H9 (cell line): ENCODE measurements around the gene B4GALT1. TPM values are rescaled to one million over a fixed set of nuclear protein-coding genes. Genes with fewer than 3 reads are reported as not detected.

ENCODE experiments used
- DNase-seq: peaks from one replicate; pipeline ENCODE4 v3.0.0-alpha.2; 2017
- H2AFZ ChIP-seq: one replicate; pipeline ENCODE4 v1.6.1; 2013; ENCODE audit warnings: mild to moderate bottlenecking, low read length, control low read depth, moderate library complexity
- H2AK5ac ChIP-seq: 2 replicates; pipeline ENCODE4 v1.6.1; 2013; ENCODE audit warnings: low read length, control low read depth, mixed read lengths; ENCODE audit not compliant: insufficient read length
- H2BK120ac ChIP-seq: one replicate; pipeline ENCODE4 v1.6.1; 2013; ENCODE audit warnings: low read depth, mild to moderate bottlenecking, low read length, control low read depth, inconsistent platforms; ENCODE audit not compliant: poor library complexity, severe bottlenecking
- H2BK12ac ChIP-seq: 2 replicates; pipeline ENCODE4 v1.6.1; 2013; ENCODE audit warnings: low read length, control low read depth, mixed read lengths, low read depth; ENCODE audit not compliant: insufficient read length
- H2BK15ac ChIP-seq: 2 replicates; pipeline ENCODE4 v1.6.1; 2013; ENCODE audit warnings: low read depth, low read length, control low read depth
- H2BK20ac ChIP-seq: one replicate; pipeline ENCODE4 v1.6.1; 2013; ENCODE audit warnings: low read depth, mild to moderate bottlenecking, low read length, control low read depth, inconsistent platforms; ENCODE audit not compliant: poor library complexity, severe bottlenecking
- H2BK5ac ChIP-seq: 2 replicates; pipeline ENCODE4 v1.6.1; 2013; ENCODE audit warnings: low read length, control low read depth, mixed read lengths; ENCODE audit not compliant: insufficient read length
- H3K14ac ChIP-seq: 2 replicates; pipeline ENCODE4 v1.6.1; 2013; ENCODE audit warnings: low read length, control low read depth; ENCODE audit not compliant: insufficient read depth
- H3K18ac ChIP-seq: 2 replicates; pipeline ENCODE4 v1.6.1; 2013; ENCODE audit warnings: low read depth, mild to moderate bottlenecking, mixed read lengths, low read length, control low read depth; ENCODE audit not compliant: insufficient read length
- H3K23ac ChIP-seq: 2 replicates; pipeline ENCODE4 v1.6.1; 2013; ENCODE audit warnings: low read length, control low read depth, mixed read lengths, low read depth; ENCODE audit not compliant: insufficient read length
- H3K23me2 ChIP-seq: 2 replicates; pipeline ENCODE4 v1.6.1; 2013; ENCODE audit warnings: low read depth, mild to moderate bottlenecking, mixed read lengths, low read length, control low read depth; ENCODE audit not compliant: insufficient read length, poor library complexity, severe bottlenecking
- H3K27ac ChIP-seq: 2 replicates; pipeline ENCODE4 v1.5.1; 2013; ENCODE audit warnings: low read length, control low read depth, mixed read lengths, low read depth; ENCODE audit not compliant: insufficient read length
- H3K27me3 ChIP-seq: 2 replicates; pipeline ENCODE4 v1.6.1; 2013; ENCODE audit warnings: low read length, control low read depth, inconsistent platforms; ENCODE audit not compliant: insufficient read depth
- H3K4ac ChIP-seq: 2 replicates; pipeline ENCODE4 v1.6.1; 2013; ENCODE audit warnings: low read depth, mild to moderate bottlenecking, control low read depth, inconsistent platforms, low read length, moderate library complexity
- H3K4me1 ChIP-seq: 2 replicates; pipeline ENCODE4 v1.6.1; 2013; ENCODE audit warnings: low read length, control low read depth, inconsistent platforms; ENCODE audit not compliant: insufficient read depth
- H3K4me2 ChIP-seq: 2 replicates; pipeline ENCODE4 v1.6.1; 2013; ENCODE audit warnings: low read length, control low read depth, mixed read lengths; ENCODE audit not compliant: insufficient read length, insufficient read depth
- H3K56ac ChIP-seq: 2 replicates; pipeline ENCODE4 v1.6.1; 2013; ENCODE audit warnings: low read depth, mild to moderate bottlenecking, mixed read lengths, low read length, control low read depth; ENCODE audit not compliant: insufficient read length
- H3K79me1 ChIP-seq: 2 replicates; pipeline ENCODE4 v1.6.1; 2013; ENCODE audit warnings: low read depth, mild to moderate bottlenecking, moderate library complexity, low read length, control low read depth, inconsistent platforms; ENCODE audit not compliant: insufficient read depth, poor library complexity, severe bottlenecking
- H3K79me2 ChIP-seq: 2 replicates; pipeline ENCODE4 v1.6.1; 2013; ENCODE audit warnings: low read length, control low read depth, inconsistent platforms; ENCODE audit not compliant: insufficient read depth
- H3K9ac ChIP-seq: 2 replicates; pipeline ENCODE4 v1.6.1; 2013; ENCODE audit warnings: low read length, control low read depth, mixed read lengths; ENCODE audit not compliant: insufficient read length; ENCODE audit errors: extremely low read depth
- H3K9me3 ChIP-seq: one replicate; pipeline ENCODE4 v1.6.1; 2013; ENCODE audit warnings: low read depth, low read length, inconsistent platforms; ENCODE audit not compliant: control insufficient read depth
- H3T11ph ChIP-seq: one replicate; pipeline ENCODE4 v1.6.1; 2013; ENCODE audit warnings: mild to moderate bottlenecking, low read length, control low read depth, inconsistent platforms
- H4K20me1 ChIP-seq: one replicate; pipeline ENCODE4 v1.6.1; 2013; ENCODE audit not compliant: control insufficient read depth, insufficient read length, insufficient read depth
- H4K5ac ChIP-seq: 2 replicates; pipeline ENCODE4 v1.6.1; 2013; ENCODE audit warnings: low read depth, mild to moderate bottlenecking, mixed read lengths, low read length, control low read depth; ENCODE audit not compliant: insufficient read length
- H4K8ac ChIP-seq: replicated peaks from 2 replicates; pipeline ENCODE4 v1.6.1; 2013; ENCODE audit warnings: low read length, control low read depth, mixed read lengths, low read depth; ENCODE audit not compliant: insufficient read length
- H4K91ac ChIP-seq: 2 replicates; pipeline ENCODE4 v1.6.1; 2013; ENCODE audit warnings: low read depth, mild to moderate bottlenecking, moderate library complexity, mixed read lengths, low read length, control low read depth; ENCODE audit not compliant: insufficient read length
- H3K27ac Mint-ChIP-seq, 3 experiments: 2 replicates in 2 of 3; 3 replicates in 1 of 3; pipeline ENCODE4 v1.8.0; 2020 to 2021; ENCODE audit warnings: mixed read lengths in 3 of 3, mild to moderate bottlenecking in 1 of 3, moderate library complexity in 1 of 3
- H3K27me3 Mint-ChIP-seq: 2 replicates; pipeline ENCODE4 v1.8.0; 2021; ENCODE audit warnings: low read depth, mild to moderate bottlenecking, moderate library complexity, mixed read lengths
- H3K36me3 Mint-ChIP-seq, 3 experiments: 2 replicates in 2 of 3; 3 replicates in 1 of 3; pipeline ENCODE4 v1.8.0; 2020 to 2021; ENCODE audit warnings: low read depth in 3 of 3, mixed read lengths in 3 of 3; ENCODE audit not compliant: insufficient read depth in 1 of 3
- H3K4me1 Mint-ChIP-seq, 2 experiments: 2 replicates each; pipeline ENCODE4 v1.8.0; 2020; ENCODE audit warnings: mixed read lengths in 2 of 2
- H3K4me3 Mint-ChIP-seq, 2 experiments: 2 replicates in 1 of 2; 3 replicates in 1 of 2; pipeline ENCODE4 v1.8.0; 2020 to 2021; ENCODE audit warnings: mild to moderate bottlenecking in 2 of 2, mixed read lengths in 2 of 2, moderate library complexity in 1 of 2
- H3K9me3 Mint-ChIP-seq, 2 experiments: 2 replicates in 1 of 2; 3 replicates in 1 of 2; pipeline ENCODE4 v1.8.0; 2020; ENCODE audit warnings: mild to moderate bottlenecking in 2 of 2, mixed read lengths in 2 of 2, moderate library complexity in 1 of 2
- CTCF ChIP-seq: fragments of 200-600 bp; sonication (generic); conservative IDR thresholded peaks from 3 replicates; pipeline ENCODE4 v1.8.0; 2021; ENCODE audit warnings: antibody characterized with exemption, mild to moderate bottlenecking
- WGBS: extraction: QIAGEN DNeasy Blood & Tissue Kit; methylation state at CpG from one replicate; pipeline ENCODE4 v1.1.7; 2013; ENCODE audit warnings: missing lambda C conversion rate, low lambda C conversion rate, mixed read lengths; ENCODE audit not compliant: insufficient read length; ENCODE audit errors: extremely low coverage; 5-methylcytosine and 5-hydroxymethylcytosine counted together
- total RNA-seq: library from RNA; stranded (reverse); gene quantifications from 2 replicates; pipeline ENCODE4 v1.2.1, GENCODE V29; 2021

The B4GALT1 gene
- total RNA-seq, 1 experiment from 2014 or later, result 15.3 TPM

DNA sequence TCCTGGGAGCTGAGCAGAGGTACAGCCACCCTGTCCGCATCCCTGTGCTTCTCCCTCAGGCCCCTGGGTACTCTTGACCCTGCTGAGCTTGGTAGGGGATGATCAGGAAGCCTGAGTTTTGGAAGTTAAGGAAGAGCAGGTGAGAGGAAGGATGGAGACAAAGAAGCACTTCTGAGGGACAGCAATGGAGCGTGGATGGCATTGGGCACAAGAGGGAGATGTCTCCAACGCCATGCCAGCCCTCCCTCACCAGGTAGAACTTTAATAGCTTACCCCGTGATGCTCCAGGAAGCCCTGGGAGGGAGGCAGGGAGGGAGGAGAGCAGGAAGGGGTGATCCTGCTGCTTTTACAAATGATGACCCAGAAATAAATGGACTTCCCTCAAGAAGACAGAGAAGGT is 60.8 kb downstream of the B4GALT1 start:
- Mint-ChIP-seq H3K4me3 (no peak overlapping the region), H3K9me3 (no peaks in the 10 kb centered on the region), H3K36me3 (no peaks in the 10 kb centered on the region), H3K27me3 (no peaks in the 10 kb centered on the region; the same call in 1 of the 2 replicates), H3K4me1 (peaks cover 23 to 31% of the 10 kb centered on the region in 2 experiments), H3K27ac (no peak overlapping the region)
- H3K14ac ChIP-seq, result no peak overlapping the region
- H2BK15ac ChIP-seq, result no peak overlapping the region
- H3K79me2 ChIP-seq, result no peaks in the 10 kb centered on the region
- H2AK5ac ChIP-seq, result no peak overlapping the region
- H2AFZ ChIP-seq, result no peak overlapping the region
- TF ChIP-seq CTCF, result no peak
- no peak overlapping the region for H3K23ac ChIP-seq
- no CpG with 5 or more reads among the region's 4 CpGs for WGBS
- no peak overlapping the region for H4K8ac ChIP-seq
- H3K27me3 ChIP-seq, result no peaks in the 10 kb centered on the region
- H2BK20ac ChIP-seq, result no peak overlapping the region
- no peak overlapping the region for H3K4me2 ChIP-seq
- H3K4me1 ChIP-seq, result no peaks in the 10 kb centered on the region; the same call in 1 of the 2 replicates
- no peak overlapping the region for H3K4ac ChIP-seq
- H4K20me1 ChIP-seq, result no peaks in the 10 kb centered on the region
- no peak overlapping the region for H3K18ac ChIP-seq
- H4K5ac ChIP-seq, result no peak overlapping the region
- H3K9ac ChIP-seq, result no peak overlapping the region
- no peak overlapping the region for H4K91ac ChIP-seq
- no peak overlapping the region for H3K56ac ChIP-seq
- no peak overlapping the region for H3K27ac ChIP-seq
- H2BK120ac ChIP-seq, result no peak overlapping the region
- no peak overlapping the region for H2BK12ac ChIP-seq
- no peaks in the 10 kb centered on the region for H3K9me3 ChIP-seq
- H3K23me2 ChIP-seq, result no peaks in the 10 kb centered on the region
- H3K79me1 ChIP-seq, result no peaks in the 10 kb centered on the region
- no peak overlapping the region for H3T11ph ChIP-seq
- no peak overlapping the region for H2BK5ac ChIP-seq
- no peak for DNase-seq
